ENCODE measurements around the gene MYH14. TPM values are rescaled to one million over a fixed set of nuclear protein-coding genes. Genes with fewer than 3 reads are reported as not detected.

Gene MYH14
- total RNA-seq, 1 donor from 2014 or later, result 96.0 TPM

DNA sequence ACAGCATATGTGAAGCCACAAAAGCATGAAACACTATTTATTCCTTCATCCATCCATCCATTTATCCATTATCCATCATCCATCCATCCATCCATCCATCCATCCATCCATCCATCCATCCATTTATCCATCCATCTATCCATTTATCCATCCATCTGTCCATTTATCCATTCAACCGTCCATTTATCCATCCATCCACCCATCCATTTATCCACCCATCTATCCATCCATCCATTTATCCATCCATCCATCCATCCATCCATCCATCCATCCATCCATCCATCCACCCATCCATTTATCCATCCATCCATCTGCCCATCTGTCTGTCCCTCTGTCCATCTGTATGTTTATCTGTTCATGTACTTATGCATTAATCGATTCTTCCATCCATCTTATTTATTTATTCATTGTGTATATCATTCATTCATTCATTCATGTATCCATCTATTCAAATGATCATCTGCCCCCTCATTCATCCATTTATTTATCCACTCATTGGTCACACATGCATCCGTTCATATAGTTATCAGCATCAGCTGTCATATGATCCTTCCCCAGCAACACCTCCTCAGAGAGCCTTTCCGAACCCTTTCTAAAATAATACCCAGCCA, 7.0 kb upstream of the MYH14 start:
- no peak overlapping the region for H3K4me3 ChIP-seq (ENCODE audit: low read depth, low read length)
- H3K36me3 ChIP-seq (ENCODE audit: control insufficient read depth, insufficient read depth, low read length), result no peaks in the 10 kb centered on the region
- TF ChIP-seq, protein P1, sequence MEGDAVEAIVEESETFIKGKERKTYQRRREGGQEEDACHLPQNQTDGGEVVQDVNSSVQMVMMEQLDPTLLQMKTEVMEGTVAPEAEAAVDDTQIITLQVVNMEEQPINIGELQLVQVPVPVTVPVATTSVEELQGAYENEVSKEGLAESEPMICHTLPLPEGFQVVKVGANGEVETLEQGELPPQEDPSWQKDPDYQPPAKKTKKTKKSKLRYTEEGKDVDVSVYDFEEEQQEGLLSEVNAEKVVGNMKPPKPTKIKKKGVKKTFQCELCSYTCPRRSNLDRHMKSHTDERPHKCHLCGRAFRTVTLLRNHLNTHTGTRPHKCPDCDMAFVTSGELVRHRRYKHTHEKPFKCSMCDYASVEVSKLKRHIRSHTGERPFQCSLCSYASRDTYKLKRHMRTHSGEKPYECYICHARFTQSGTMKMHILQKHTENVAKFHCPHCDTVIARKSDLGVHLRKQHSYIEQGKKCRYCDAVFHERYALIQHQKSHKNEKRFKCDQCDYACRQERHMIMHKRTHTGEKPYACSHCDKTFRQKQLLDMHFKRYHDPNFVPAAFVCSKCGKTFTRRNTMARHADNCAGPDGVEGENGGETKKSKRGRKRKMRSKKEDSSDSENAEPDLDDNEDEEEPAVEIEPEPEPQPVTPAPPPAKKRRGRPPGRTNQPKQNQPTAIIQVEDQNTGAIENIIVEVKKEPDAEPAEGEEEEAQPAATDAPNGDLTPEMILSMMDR (IDR thresholded peaks at IDR 0.05; ENCODE audit: insufficient read depth, low read length, poor library complexity, severe bottlenecking), result no peak
- DNase-seq (ENCODE audit: low read depth), result no peak
- peaks cover 4% of the 10 kb centered on the region for H3K27me3 ChIP-seq (ENCODE audit: control insufficient read depth, insufficient read depth, low read length)

DNA sequence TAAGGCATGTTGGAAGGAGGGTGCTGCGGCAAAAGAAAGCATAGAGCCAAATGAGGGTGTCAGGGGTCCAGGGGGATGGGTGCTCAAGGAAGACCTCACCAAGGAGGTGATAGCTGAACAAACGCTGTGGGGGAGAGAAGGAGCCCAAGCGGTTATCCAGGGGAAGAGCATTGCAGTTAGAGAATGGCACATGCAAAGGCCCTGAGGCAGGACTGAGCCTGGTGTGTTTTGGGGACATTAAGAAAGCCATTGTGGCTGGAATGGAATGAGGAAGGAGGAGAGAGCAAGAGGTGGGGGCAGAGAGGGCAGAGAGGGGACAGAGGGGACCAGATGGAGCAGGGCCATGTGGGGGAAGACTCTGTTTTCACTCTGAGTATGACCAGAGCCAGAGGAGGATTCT, 6.1 kb upstream of the MYH14 start:
- no peak for DNase-seq (ENCODE audit: low read depth)
- Histone ChIP-seq H3K36me3 (ENCODE audit: control insufficient read depth, insufficient read depth, low read length) (no peaks in the 10 kb centered on the region), H3K4me3 (ENCODE audit: low read depth, low read length) (no peak overlapping the region), H3K27me3 (ENCODE audit: control insufficient read depth, insufficient read depth, low read length) (peaks cover 4% of the 10 kb centered on the region)
- TF ChIP-seq, protein P1 (IDR thresholded peaks at IDR 0.05; ENCODE audit: insufficient read depth, low read length, poor library complexity, severe bottlenecking), result no peak

DNA sequence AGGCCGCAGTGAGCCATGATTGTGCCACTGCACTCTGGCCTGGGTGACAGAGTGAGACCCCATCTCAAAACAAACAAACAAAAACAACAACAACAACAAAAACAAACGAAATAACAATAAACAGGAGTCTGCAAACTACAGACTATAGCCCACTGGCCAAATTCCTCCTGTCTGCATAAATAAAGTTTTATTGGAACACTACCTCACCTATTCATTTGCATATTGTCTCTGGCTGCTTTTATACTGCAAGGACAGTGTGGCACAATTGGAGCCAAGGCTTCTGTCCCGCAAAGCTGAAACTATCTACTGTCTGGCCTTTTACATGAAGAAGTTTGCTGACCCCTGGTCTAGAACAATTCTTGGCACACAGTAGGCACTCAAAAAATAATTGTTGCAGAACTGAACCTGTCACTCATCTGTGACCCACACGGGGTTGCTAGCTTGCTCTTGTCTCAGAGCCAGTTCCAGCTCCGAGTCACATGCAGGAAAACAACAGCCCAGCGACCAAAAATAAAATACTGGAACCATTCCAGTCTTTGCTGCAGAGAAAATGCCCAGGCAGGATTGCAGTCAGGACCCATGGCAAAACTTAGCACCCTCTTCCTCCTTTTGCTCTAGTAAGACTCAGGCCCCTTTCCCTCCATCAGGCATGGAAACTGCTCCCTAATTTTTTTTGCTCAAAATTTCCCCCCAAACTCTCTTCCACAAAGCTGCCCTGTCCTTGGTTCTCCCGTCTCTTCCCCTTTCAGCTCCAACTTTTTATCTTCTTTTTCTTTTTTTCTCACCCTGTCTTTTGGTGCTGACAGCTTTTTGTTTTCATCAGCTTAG, 4.8 kb upstream of the MYH14 start:
- Histone ChIP-seq H3K4me3 (ENCODE audit: low read depth, low read length) (no peak overlapping the region), H3K27me3 (ENCODE audit: control insufficient read depth, insufficient read depth, low read length) (peaks cover 14% of the 10 kb centered on the region), H3K36me3 (ENCODE audit: control insufficient read depth, insufficient read depth, low read length) (no peaks in the 10 kb centered on the region)
- TF ChIP-seq, protein P1 (IDR thresholded peaks at IDR 0.05; ENCODE audit: insufficient read depth, low read length, poor library complexity, severe bottlenecking), result no peak
- no peak for DNase-seq (ENCODE audit: low read depth)

GRCh38 chr19:50199259-50199555, 4.2 kb upstream of the MYH14 start:
- TF ChIP-seq, protein P1 (IDR thresholded peaks at IDR 0.05; ENCODE audit: insufficient read depth, low read length, poor library complexity, severe bottlenecking), result no peak
- Histone ChIP-seq H3K4me3 (ENCODE audit: low read depth, low read length) (no peak overlapping the region), H3K36me3 (ENCODE audit: control insufficient read depth, insufficient read depth, low read length) (no peaks in the 10 kb centered on the region), H3K27me3 (ENCODE audit: control insufficient read depth, insufficient read depth, low read length) (peaks cover 20% of the 10 kb centered on the region)
- DNase-seq (ENCODE audit: low read depth), result no peak

- TF ChIP-seq, protein P1 (IDR thresholded peaks at IDR 0.05; ENCODE audit: insufficient read depth, low read length, poor library complexity, severe bottlenecking), result no peak
- Histone ChIP-seq H3K27me3 (ENCODE audit: control insufficient read depth, insufficient read depth, low read length) (peaks cover 36% of the 10 kb centered on the region), H3K36me3 (ENCODE audit: control insufficient read depth, insufficient read depth, low read length) (no peaks in the 10 kb centered on the region), H3K4me3 (ENCODE audit: low read depth, low read length) (no peak overlapping the region)
- no peak for DNase-seq (ENCODE audit: low read depth)
These were observed 1.0 kb upstream of the MYH14 start for GRCh38 chr19:50202386-50202785.

- no peak overlapping the region for H3K4me3 ChIP-seq (ENCODE audit: low read depth, low read length)
- TF ChIP-seq, protein P1 (IDR thresholded peaks at IDR 0.05; ENCODE audit: insufficient read depth, low read length, poor library complexity, severe bottlenecking), result no peak
These were observed 501 bp upstream of the MYH14 start for GRCh38 chr19:50202962-50203280.

More at GRCh38 chr19:50202962-50203280, 501 bp upstream of the MYH14 start:
- Histone ChIP-seq H3K27me3 (ENCODE audit: control insufficient read depth, insufficient read depth, low read length) (peaks cover 36% of the 10 kb centered on the region), H3K36me3 (ENCODE audit: control insufficient read depth, insufficient read depth, low read length) (no peaks in the 10 kb centered on the region)
- no peak for DNase-seq (ENCODE audit: low read depth)

All from kidney epithelial cell (primary cell).